H9 (cell line): ENCODE data around the gene POU2F3. TPM values are rescaled to one million over a fixed set of nuclear protein-coding genes. Genes with fewer than 3 reads are reported as not detected.

Source experiments
- DNase-seq: peaks from one replicate; pipeline ENCODE4 v3.0.0-alpha.2; 2017
- H2AFZ ChIP-seq: one replicate; pipeline ENCODE4 v1.6.1; 2013; ENCODE audit warnings: mild to moderate bottlenecking, low read length, control low read depth, moderate library complexity
- H2AK5ac ChIP-seq: 2 replicates; pipeline ENCODE4 v1.6.1; 2013; ENCODE audit warnings: low read length, control low read depth, mixed read lengths; ENCODE audit not compliant: insufficient read length
- H2BK120ac ChIP-seq: one replicate; pipeline ENCODE4 v1.6.1; 2013; ENCODE audit warnings: low read depth, mild to moderate bottlenecking, low read length, control low read depth, inconsistent platforms; ENCODE audit not compliant: poor library complexity, severe bottlenecking
- H2BK12ac ChIP-seq: 2 replicates; pipeline ENCODE4 v1.6.1; 2013; ENCODE audit warnings: low read length, control low read depth, mixed read lengths, low read depth; ENCODE audit not compliant: insufficient read length
- H2BK15ac ChIP-seq: 2 replicates; pipeline ENCODE4 v1.6.1; 2013; ENCODE audit warnings: low read depth, low read length, control low read depth
- H2BK20ac ChIP-seq: one replicate; pipeline ENCODE4 v1.6.1; 2013; ENCODE audit warnings: low read depth, mild to moderate bottlenecking, low read length, control low read depth, inconsistent platforms; ENCODE audit not compliant: poor library complexity, severe bottlenecking
- H2BK5ac ChIP-seq: 2 replicates; pipeline ENCODE4 v1.6.1; 2013; ENCODE audit warnings: low read length, control low read depth, mixed read lengths; ENCODE audit not compliant: insufficient read length
- H3K14ac ChIP-seq: 2 replicates; pipeline ENCODE4 v1.6.1; 2013; ENCODE audit warnings: low read length, control low read depth; ENCODE audit not compliant: insufficient read depth
- H3K18ac ChIP-seq: 2 replicates; pipeline ENCODE4 v1.6.1; 2013; ENCODE audit warnings: low read depth, mild to moderate bottlenecking, mixed read lengths, low read length, control low read depth; ENCODE audit not compliant: insufficient read length
- H3K23ac ChIP-seq: 2 replicates; pipeline ENCODE4 v1.6.1; 2013; ENCODE audit warnings: low read length, control low read depth, mixed read lengths, low read depth; ENCODE audit not compliant: insufficient read length
- H3K23me2 ChIP-seq: 2 replicates; pipeline ENCODE4 v1.6.1; 2013; ENCODE audit warnings: low read depth, mild to moderate bottlenecking, mixed read lengths, low read length, control low read depth; ENCODE audit not compliant: insufficient read length, poor library complexity, severe bottlenecking
- H3K27ac ChIP-seq: 2 replicates; pipeline ENCODE4 v1.5.1; 2013; ENCODE audit warnings: low read length, control low read depth, mixed read lengths, low read depth; ENCODE audit not compliant: insufficient read length
- H3K27me3 ChIP-seq: 2 replicates; pipeline ENCODE4 v1.6.1; 2013; ENCODE audit warnings: low read length, control low read depth, inconsistent platforms; ENCODE audit not compliant: insufficient read depth
- H3K4ac ChIP-seq: 2 replicates; pipeline ENCODE4 v1.6.1; 2013; ENCODE audit warnings: low read depth, mild to moderate bottlenecking, control low read depth, inconsistent platforms, low read length, moderate library complexity
- H3K4me1 ChIP-seq: 2 replicates; pipeline ENCODE4 v1.6.1; 2013; ENCODE audit warnings: low read length, control low read depth, inconsistent platforms; ENCODE audit not compliant: insufficient read depth
- H3K4me2 ChIP-seq: 2 replicates; pipeline ENCODE4 v1.6.1; 2013; ENCODE audit warnings: low read length, control low read depth, mixed read lengths; ENCODE audit not compliant: insufficient read length, insufficient read depth
- H3K56ac ChIP-seq: 2 replicates; pipeline ENCODE4 v1.6.1; 2013; ENCODE audit warnings: low read depth, mild to moderate bottlenecking, mixed read lengths, low read length, control low read depth; ENCODE audit not compliant: insufficient read length
- H3K79me1 ChIP-seq: 2 replicates; pipeline ENCODE4 v1.6.1; 2013; ENCODE audit warnings: low read depth, mild to moderate bottlenecking, moderate library complexity, low read length, control low read depth, inconsistent platforms; ENCODE audit not compliant: insufficient read depth, poor library complexity, severe bottlenecking
- H3K79me2 ChIP-seq: 2 replicates; pipeline ENCODE4 v1.6.1; 2013; ENCODE audit warnings: low read length, control low read depth, inconsistent platforms; ENCODE audit not compliant: insufficient read depth
- H3K9ac ChIP-seq: 2 replicates; pipeline ENCODE4 v1.6.1; 2013; ENCODE audit warnings: low read length, control low read depth, mixed read lengths; ENCODE audit not compliant: insufficient read length; ENCODE audit errors: extremely low read depth
- H3K9me3 ChIP-seq: one replicate; pipeline ENCODE4 v1.6.1; 2013; ENCODE audit warnings: low read depth, low read length, inconsistent platforms; ENCODE audit not compliant: control insufficient read depth
- H3T11ph ChIP-seq: one replicate; pipeline ENCODE4 v1.6.1; 2013; ENCODE audit warnings: mild to moderate bottlenecking, low read length, control low read depth, inconsistent platforms
- H4K20me1 ChIP-seq: one replicate; pipeline ENCODE4 v1.6.1; 2013; ENCODE audit not compliant: control insufficient read depth, insufficient read length, insufficient read depth
- H4K5ac ChIP-seq: 2 replicates; pipeline ENCODE4 v1.6.1; 2013; ENCODE audit warnings: low read depth, mild to moderate bottlenecking, mixed read lengths, low read length, control low read depth; ENCODE audit not compliant: insufficient read length
- H4K8ac ChIP-seq: replicated peaks from 2 replicates; pipeline ENCODE4 v1.6.1; 2013; ENCODE audit warnings: low read length, control low read depth, mixed read lengths, low read depth; ENCODE audit not compliant: insufficient read length
- H4K91ac ChIP-seq: 2 replicates; pipeline ENCODE4 v1.6.1; 2013; ENCODE audit warnings: low read depth, mild to moderate bottlenecking, moderate library complexity, mixed read lengths, low read length, control low read depth; ENCODE audit not compliant: insufficient read length
- H3K27ac Mint-ChIP-seq, 3 experiments: 2 replicates in 2 of 3; 3 replicates in 1 of 3; pipeline ENCODE4 v1.8.0; 2020 to 2021; ENCODE audit warnings: mixed read lengths in 3 of 3, mild to moderate bottlenecking in 1 of 3, moderate library complexity in 1 of 3
- H3K27me3 Mint-ChIP-seq: 2 replicates; pipeline ENCODE4 v1.8.0; 2021; ENCODE audit warnings: low read depth, mild to moderate bottlenecking, moderate library complexity, mixed read lengths
- H3K36me3 Mint-ChIP-seq, 3 experiments: 2 replicates in 2 of 3; 3 replicates in 1 of 3; pipeline ENCODE4 v1.8.0; 2020 to 2021; ENCODE audit warnings: low read depth in 3 of 3, mixed read lengths in 3 of 3; ENCODE audit not compliant: insufficient read depth in 1 of 3
- H3K4me1 Mint-ChIP-seq, 2 experiments: 2 replicates each; pipeline ENCODE4 v1.8.0; 2020; ENCODE audit warnings: mixed read lengths in 2 of 2
- H3K4me3 Mint-ChIP-seq, 2 experiments: 2 replicates in 1 of 2; 3 replicates in 1 of 2; pipeline ENCODE4 v1.8.0; 2020 to 2021; ENCODE audit warnings: mild to moderate bottlenecking in 2 of 2, mixed read lengths in 2 of 2, moderate library complexity in 1 of 2
- H3K9me3 Mint-ChIP-seq, 2 experiments: 2 replicates in 1 of 2; 3 replicates in 1 of 2; pipeline ENCODE4 v1.8.0; 2020; ENCODE audit warnings: mild to moderate bottlenecking in 2 of 2, mixed read lengths in 2 of 2, moderate library complexity in 1 of 2
- CTCF ChIP-seq: fragments of 200-600 bp; sonication (generic); conservative IDR thresholded peaks from 3 replicates; pipeline ENCODE4 v1.8.0; 2021; ENCODE audit warnings: antibody characterized with exemption, mild to moderate bottlenecking
- WGBS: extraction: QIAGEN DNeasy Blood & Tissue Kit; methylation state at CpG from one replicate; pipeline ENCODE4 v1.1.7; 2013; ENCODE audit warnings: missing lambda C conversion rate, low lambda C conversion rate, mixed read lengths; ENCODE audit not compliant: insufficient read length; ENCODE audit errors: extremely low coverage; 5-methylcytosine and 5-hydroxymethylcytosine counted together
- total RNA-seq: library from RNA; stranded (reverse); gene quantifications from 2 replicates; pipeline ENCODE4 v1.2.1, GENCODE V29; 2021

Gene POU2F3
- total RNA-seq, 1 experiment from 2014 or later = 1.1 TPM

DNA sequence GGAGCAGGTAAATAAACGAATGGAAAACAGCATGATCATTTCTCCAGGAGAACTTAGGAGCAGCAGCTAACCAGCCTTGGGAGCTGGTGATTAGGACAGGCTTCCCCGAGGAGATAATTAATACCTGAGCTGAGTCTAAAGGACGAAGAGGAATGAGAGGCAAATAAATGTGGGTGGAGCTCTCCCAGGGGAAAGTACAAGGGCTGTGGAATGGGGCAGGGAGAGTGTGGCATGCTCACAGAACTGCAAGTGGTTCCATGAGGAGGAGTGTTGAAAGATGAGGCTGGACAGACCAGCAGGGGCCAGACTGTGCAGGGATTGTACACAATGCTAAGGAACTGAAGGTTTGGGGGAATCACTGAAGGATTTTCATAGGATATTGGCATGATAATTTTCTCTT is 70.9 kb downstream of the POU2F3 start:
- Mint-ChIP-seq H3K4me3 (no peak overlapping the region), H3K27ac (no peak overlapping the region), H3K36me3 (no peaks in the 10 kb centered on the region), H3K9me3 (no peaks in the 10 kb centered on the region), H3K27me3 (peaks cover 6% of the 10 kb centered on the region), H3K4me1 (peaks cover 18 to 22% of the 10 kb centered on the region in 2 experiments)
- WGBS = no CpG with 5 or more reads among the region's 3 CpGs
- Histone ChIP-seq H2BK15ac (no peak overlapping the region), H3K79me1 (no peaks in the 10 kb centered on the region), H3K56ac (no peak overlapping the region), H4K20me1 (no peaks in the 10 kb centered on the region), H2BK20ac (no peak overlapping the region), H4K5ac (no peak overlapping the region), H3K9ac (no peak overlapping the region), H2BK120ac (no peak overlapping the region), H3K4ac (no peak overlapping the region), H3K4me1 (no peaks in the 10 kb centered on the region; the same call in 1 of the 2 replicates), H3K27me3 (no peaks in the 10 kb centered on the region), H2AK5ac (no peak overlapping the region), H3K4me2 (no peak overlapping the region), H3K79me2 (no peaks in the 10 kb centered on the region), H3T11ph (no peak overlapping the region), H3K23me2 (no peaks in the 10 kb centered on the region), H3K18ac (no peak overlapping the region), H4K8ac (no peak overlapping the region), H3K27ac (no peak overlapping the region), H3K14ac (no peak overlapping the region), H2BK12ac (no peak overlapping the region), H2AFZ (no peak overlapping the region), H2BK5ac (no peak overlapping the region), H3K9me3 (no peaks in the 10 kb centered on the region), H4K91ac (no peak overlapping the region), H3K23ac (no peak overlapping the region)
- no peak for DNase-seq
- TF ChIP-seq CTCF = no peak
